GM23338 (cell line): ENCODE measurements around the gene XYLB.

ENCODE experiments used
- CREB1 ChIP-seq: fragments of 250-450 bp; sonication (Bioruptor Pico); IDR thresholded peaks from 2 replicates; pipeline ENCODE4 v1.5.0; 2020; ENCODE audit warnings: low read depth, mild to moderate bottlenecking, moderate library complexity
- CTCF ChIP-seq, 2 experiments: fragments of 200-600 bp in 1 of 2; sonication (generic) in 1 of 2; conservative IDR thresholded peaks; 2 replicates each; pipeline versions ENCODE4 v1.5.1 to v1.6.1; 2016 to 2017; ENCODE audit warnings: antibody characterized with exemption in 2 of 2, low read depth in 2 of 2, mild to moderate bottlenecking in 2 of 2, moderate library complexity in 1 of 2
- EZH2 ChIP-seq: fragments of 200-600 bp; sonication (generic); IDR thresholded peaks from one replicate; pipeline ENCODE4 v1.8.0; 2017; ENCODE audit warnings: antibody characterized with exemption, mild to moderate bottlenecking, low read depth; ENCODE audit not compliant: unreplicated experiment
- EZH2phosphoT487 ChIP-seq: fragments of 200-600 bp; sonication (generic); IDR thresholded peaks from one replicate; pipeline ENCODE4 v1.8.1; 2018; ENCODE audit warnings: antibody characterized with exemption; ENCODE audit not compliant: unreplicated experiment
- POLR2AphosphoS5 ChIP-seq: IDR thresholded peaks from 2 replicates; pipeline ENCODE4 v1.6.1; 2016; ENCODE audit warnings: antibody characterized with exemption, low read depth
- REST ChIP-seq: IDR thresholded peaks from one replicate; pipeline ENCODE4 v1.6.1; 2018; ENCODE audit warnings: antibody characterized with exemption; ENCODE audit not compliant: unreplicated experiment

- TF ChIP-seq CTCF (conservative IDR thresholded peaks at IDR 0.05; ENCODE audit: low read depth in 2 of 2) (no peak), POLR2AphosphoS5 (no peak), EZH2phosphoT487 (no peak), REST (no peak), CREB1 (CRISPR knock-in tag) (no peak), EZH2 (no peak)
These were observed 34.2 kb upstream of the XYLB start for GRCh38 chr3:38312356-38312755.
